ENCODE data around the gene SRBD1.

Gene SRBD1

DNA sequence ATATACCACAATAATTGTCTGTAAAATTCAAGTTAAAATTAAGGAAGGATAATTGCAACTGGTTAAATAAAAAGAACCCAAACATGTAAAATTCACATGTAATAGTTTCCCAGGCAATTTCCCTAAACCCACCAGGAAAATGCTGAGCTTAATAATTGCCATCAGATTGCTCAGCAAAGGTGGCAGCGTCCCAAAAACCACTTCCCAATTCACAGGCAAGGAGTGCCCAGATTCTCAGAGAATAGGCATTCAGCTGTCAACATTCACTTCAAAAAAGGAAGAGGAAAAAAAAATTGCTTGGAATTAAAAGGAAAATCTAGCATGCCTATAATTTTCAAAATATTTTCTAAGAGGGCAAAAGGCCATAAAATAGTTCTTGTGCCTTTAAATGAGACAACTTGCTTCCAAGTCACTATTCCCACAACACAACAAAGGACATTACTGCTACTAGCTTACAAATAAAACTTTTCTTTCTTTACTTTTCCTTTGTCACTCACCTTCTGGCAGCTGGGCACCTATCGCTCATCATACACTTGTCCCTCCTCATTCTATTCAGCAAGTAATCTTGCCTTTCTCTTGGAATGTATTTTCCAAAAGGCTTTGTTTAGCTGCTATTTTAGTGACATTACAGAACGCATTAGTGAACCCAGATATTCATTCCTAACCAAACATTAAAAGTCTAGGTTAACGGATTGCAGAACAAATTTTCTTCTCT is 15.2 kb downstream of the SRBD1 start:
- DNase-seq = no peak

DNA sequence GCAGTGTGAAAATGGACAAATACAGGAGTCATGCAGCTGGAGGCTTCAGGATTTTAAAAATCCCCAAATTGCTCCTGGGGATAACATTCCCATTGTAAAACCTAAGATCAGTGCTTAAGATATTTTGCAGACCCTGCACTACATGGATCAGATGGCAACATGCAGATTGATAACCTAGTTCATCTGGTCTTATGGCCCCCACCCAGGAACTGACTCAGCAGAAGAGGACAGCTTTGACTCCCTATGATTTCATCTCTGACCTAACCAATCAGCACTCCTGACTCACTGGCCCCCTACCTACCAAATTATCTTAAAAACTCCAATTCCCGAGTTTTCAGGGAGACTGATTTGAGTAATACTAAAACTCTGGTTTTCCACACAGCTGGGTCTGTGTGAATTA is 20.0 kb downstream of the SRBD1 start:
- DNase-seq = no peak

DNA sequence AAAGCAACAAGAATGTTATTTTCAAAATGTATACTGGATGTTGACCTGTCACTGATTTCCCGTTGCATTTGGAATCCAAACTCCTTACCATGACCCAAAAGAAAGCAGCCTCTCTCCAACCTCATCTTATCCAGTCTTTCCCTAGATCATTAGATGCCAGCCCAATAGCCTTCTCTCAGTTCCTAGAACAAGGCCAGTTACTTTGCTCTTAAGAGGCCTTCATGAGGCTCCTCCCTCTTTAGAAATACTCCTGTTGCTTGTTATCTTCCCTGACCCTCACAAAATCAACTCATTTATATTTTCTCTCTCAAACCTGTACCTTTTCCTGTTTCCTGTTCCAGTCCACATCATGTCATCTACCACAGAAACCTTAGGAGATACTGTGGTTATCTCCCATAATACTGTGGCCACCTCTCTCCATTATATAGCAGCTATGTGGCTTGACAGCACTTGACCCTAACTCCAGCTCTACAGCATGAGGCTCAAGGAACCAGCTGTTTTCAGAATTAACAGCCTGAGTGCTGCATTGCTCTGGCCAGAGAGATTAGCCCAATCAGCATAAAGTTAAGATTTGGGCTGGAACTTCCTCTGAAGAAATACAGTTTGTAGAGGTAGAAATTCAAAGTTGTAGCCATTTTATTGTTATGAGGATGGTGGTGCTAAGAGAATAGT is 22.8 kb downstream of the SRBD1 start:
- no peak for DNase-seq

DNA sequence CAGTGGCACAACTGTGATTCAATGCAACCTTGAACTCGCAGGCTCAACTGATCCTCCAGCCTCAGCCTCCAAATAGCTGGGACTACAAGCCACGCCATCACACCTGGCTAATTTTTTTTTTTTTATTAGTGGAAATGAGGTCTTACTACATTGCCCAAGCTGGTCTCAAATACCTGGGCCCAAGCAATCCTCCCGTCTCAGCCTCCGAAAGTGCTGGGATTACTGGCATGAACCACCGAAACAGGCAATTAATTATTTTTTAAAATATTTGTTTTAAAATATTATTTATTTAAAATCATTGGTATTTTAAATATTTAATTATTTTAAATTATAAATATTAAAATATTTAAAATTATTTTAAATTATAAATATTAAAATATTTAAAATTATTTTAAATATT is 24.5 kb downstream of the SRBD1 start:
- DNase-seq = no peak

DNA sequence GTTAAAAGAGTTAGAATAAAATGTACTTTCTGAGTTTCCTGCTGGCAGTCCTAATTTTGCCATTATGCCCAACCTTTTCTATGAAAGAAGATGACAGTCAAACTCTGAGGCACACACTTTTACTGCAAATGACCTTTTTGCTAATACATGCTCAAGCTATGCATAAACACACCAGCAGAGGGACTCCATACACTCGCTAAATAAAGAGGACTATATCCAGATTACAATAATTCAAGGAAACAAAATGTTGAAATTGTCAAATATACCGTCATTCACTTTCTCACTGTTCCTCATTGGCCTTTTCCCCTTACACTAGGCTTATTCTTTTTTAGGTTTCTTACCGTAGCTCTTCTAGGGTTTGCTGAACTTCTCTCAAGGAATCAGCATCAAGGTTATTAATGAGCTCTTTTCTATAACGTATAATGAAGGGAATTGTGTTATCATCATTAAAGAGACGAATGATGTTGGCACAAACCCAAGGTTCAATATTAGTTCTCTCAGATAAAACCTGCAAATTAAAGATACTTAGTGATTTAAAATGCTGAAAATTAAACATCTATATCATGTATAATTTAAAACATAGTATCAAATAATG is 25.7 kb downstream of the SRBD1 start:
- no peak for DNase-seq

DNA sequence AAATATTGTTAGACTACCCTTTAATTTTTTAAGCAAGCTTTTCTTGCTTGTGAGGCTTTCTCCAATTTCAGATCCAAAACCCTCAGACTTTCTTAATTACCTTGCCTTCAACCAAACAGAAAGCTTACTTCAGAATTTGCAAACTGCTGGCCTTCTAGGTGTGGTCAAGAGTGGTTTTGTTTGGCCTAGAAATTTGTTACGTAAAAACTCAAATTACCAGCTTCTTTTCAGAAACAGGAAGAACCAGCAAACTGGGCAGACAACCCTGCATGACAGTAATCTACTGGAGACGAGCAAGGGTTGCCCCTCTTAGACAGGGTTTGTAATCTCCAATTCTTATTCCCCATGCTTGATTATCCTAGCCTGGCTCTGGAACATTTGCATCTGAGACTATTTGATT is 27.1 kb downstream of the SRBD1 start:
- no peak for DNase-seq

DNA sequence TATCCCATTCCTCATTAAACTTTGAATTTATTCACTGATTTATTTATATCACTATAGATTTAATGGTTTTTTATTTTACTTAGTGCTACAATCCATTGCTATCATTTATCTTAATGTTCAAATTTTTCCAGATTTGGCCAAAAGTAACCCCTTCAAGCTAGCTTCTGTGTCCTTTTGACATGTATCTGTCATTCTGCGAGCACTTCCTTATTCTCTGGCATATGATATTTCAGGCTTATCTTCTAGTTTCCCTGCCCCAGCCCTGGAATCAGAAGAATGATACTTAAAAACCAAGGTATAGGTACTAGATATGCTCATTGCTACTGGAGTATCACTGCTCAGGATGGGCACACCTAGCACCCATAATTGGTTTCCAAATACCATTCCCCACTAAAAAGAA is 28.5 kb downstream of the SRBD1 start:
- DNase-seq = no peak

DNA sequence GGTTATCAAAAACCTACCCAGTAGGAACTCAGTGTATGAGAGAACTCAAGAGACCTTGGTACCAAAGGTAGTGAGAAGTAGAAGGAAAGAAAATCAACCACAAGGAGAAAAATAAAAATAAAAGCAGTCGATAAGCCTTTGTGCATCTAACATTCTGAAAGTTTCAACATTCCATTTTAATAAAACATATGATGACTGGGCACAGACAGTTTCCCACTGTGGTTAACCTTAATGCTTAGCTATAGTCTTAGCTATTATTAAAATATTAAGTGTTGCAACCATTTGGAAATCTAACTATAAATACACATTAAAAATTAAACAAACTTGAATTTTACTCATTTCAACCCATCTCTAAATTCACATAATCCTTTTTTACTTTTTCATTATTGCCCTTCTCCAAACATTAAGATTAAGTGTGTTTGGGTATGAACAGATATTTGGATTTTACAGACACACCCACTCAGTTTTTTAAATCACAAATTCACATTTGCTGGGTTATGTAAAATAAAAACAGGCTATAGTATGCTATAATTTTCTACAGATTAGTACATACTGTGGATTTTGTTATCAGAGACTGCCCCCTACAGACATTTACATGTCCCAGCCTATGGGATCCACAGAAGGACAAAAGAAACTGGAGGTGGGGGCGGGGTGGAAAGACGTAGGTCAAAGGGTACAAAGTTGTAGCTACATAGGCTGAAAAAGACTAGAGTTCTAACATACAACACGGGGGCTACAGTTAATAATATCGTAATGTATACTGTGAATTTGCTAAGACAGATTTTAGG is 32.8 kb downstream of the SRBD1 start:
- DNase-seq = peak; percentile 24

DNA sequence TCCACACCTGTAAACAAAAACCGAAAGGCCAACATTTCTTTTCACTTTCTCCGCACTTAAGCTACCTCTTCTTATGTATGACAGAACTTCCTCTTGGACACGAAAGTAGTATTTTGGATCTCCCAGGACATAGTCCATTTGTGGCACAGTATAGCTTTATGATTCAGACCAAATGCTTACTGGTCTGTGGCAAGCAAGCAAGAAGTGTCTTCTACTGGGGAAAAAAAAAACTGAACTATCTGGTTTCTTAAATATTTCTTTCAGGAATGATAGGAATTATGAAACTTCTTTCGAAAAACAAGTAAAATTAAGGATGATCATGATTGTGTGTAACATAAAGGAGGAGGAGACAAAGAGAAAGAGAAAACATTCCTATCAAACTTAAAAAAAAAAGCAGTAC is 33.6 kb downstream of the SRBD1 start:
- no peak for DNase-seq

DNA sequence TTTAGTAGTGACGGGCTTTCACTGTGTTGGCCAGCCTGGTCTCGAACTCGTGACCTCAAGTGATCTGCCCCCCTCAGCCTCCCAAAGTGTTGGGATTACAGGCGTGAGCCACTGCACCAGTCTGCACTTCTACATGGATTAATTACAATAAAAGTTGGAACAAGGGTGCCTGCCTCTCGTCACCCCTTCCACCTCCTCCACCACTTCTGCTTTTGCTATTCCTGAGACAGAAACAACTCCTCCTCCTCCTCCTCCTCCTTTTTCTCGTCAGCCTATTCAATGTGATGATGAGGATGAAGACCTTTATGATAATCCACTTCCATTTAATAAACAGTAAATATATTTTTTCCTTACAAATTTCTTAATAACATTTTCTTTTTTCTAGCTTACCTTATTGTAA is 35.2 kb downstream of the SRBD1 start:
- no peak for DNase-seq

DNA sequence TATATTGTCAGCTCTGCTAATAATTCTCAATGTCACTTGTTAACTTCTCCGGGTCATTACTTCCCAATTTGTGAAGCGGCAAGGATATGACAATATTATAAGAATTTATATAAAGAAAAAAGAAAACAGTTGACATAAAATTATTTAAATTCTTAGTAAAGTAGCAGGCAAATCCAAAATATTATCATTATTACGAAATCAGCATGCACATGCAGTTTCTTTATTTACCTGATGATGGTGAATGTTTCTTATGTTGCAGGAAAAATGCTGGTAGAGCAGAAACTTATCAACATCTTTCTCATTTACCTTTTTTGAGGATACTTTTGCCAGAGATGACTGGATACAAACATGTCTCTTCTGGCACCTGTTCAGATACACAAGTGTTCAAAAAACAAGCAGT is 38.1 kb downstream of the SRBD1 start:
- DNase-seq = no peak

DNA sequence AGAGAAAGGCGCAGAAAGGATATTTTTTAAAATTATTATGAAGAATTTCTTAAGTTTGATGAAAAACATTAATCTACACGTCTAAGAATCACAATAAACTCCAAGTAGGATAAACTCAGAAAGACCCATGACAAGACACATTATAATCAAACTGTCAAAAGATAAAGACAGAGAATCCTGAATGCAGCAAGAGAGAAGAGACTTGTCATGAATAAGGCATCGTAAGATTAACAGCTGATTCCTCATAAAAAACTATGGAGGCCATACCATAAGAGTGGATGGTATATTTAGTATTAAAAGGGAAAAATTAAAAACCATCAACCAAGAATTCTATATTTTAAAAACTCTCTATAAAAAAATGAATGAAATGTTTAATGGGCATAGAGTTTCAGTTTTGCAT is 39.1 kb downstream of the SRBD1 start:
- no peak for DNase-seq

DNA sequence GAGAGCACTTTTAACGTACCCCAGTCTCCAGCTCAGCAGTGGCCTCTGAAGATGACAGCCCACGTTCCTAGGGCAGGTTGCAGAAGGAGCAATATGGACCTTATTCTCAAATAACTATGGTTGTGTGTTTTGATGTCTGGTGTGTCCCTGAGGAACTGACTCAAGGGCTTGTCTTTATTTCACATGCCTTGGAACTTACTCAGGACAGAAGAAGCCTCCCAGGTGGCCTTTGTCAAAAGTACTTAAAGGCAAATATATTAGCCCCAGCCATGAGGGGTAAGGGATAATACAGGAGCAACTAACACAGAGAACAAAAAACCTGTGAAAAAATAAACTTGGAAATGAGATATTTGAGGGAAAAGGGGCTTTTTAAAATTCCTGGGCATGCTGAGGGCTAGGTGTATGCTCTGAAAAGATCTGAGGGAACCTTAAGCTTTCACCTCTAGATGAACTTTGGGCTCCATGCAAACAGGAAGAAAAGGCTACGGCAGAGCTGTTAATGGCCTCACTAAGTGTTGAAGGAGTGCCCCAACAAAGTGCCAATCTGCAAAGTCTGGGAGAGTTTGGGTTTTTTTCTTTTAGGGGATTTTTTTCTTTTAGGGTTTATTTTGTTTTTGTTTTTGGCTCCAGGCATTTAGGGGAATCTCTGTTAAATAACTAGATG is 40.3 kb downstream of the SRBD1 start:
- no peak for DNase-seq

DNA sequence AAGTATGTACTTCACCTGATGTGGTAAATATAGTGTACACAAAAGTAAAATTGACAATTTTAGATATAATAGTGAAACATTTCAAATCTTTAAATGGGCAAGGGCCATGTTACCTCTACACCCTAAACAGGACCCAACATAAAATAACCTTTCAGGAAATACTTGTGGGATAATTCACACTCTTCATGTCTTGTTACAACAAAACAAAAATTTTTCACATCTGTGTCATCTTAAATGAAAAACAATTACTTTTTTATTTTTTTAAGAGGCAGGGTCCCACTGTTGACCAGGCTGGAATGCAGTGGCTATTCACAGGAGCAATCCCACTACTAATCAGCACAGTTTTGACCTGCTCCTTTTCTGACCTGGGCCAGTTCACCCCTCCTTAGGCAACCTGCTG is 42.1 kb downstream of the SRBD1 start:
- no peak for DNase-seq

DNA sequence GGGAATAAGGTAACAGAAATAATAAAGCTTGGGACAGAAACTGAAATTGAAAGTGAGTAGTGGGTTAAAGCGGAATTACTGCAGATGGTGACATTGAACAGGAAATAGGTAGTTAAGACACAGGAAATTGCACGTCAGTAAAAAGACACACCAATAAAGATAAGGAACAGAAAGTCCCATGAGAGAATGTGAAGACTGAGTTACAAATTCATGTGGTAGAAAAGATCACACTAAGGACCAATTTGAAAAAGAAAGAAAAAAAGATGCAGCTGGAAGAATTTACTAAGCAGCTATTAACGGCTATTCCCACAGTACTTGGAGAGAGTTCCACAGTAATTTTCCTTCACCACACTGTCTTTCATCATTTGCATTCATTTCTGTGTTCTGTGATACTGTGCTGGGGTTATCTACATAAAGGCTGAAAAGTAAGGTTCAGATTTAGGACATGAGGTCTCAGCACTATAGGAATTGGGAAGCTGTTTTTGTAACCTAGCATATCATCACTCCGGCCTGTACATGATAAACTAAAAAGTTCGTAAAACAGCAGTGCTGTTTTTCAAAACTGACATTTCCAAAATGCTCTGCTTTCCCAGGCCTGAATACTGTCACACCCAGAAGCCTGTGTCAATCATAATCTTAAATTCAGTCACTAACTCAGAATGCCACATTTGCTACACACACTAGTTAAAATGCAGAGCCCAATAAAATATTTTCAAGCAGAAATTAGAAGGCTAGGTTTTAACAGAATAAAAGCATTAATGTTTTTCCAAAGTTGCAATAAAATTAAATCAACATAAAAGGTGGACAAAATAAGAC is 42.9 kb downstream of the SRBD1 start:
- DNase-seq = no peak

DNA sequence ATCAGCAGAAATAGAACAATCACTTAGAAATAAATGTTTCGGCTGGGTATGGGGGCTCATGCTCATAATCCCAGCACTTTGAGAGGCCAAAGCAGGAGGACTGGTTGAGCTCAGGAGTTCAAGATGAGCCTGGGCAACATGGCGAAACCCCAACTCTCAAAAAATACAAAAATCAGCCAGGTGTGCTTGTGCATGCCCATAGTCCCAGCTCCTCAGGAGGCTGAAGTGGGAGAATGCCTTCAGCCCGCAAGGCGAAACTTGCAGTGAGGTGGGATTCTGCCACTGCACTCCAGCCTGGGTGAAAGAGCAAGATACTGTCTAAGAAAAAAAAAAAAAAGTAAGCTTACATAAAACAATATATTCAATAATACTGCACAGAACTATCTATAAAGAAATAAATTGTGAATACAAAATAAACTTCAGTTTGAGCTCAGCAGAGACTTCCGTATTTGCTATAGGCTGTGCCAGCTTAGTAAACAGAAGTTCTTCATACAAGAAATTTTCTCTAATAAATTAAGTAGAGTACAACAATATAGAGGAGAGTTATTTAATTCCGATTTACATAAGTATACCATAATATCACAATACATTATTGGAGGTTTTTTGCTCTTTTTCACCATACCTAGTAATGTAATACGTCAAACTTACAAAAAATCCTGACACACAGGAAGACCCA is 43.6 kb downstream of the SRBD1 start:
- no peak for DNase-seq

DNA sequence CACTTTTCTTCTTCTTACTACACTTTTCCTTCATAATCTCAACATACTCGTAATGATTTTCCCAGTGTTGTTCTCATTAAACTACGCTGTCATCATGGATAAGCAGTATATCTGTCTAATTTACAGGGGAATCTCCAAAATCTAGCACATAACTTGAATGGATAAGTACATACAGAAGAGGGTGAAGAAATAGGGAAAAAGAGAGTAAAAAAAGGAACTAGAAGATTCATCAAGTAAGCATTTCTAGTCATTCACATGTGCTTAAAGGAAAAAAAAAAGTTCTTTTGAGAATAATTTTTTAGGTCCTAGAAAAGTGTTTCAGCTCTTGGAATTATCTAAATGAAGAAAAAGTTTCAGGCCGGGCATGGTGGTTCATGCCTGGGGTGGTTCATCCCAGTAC is 51.6 kb downstream of the SRBD1 start:
- no peak for DNase-seq

DNA sequence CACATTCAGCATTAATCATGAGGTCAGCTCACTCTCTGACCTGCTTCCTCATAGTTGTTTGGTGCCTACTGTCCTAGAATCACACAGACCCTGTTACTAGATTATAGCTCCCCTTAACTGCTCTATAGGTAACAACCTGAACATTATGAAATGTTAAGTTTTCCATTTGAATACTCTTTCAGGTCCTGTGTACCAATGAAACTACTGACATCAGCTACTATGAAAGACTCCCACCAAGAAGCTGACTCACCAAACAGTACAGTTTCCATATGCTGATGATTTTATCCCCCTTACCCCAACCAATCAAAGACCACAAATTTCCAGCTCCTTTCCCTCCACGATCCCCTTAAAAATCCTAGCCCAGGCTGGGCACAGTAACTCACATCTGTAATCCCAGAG is 56.3 kb downstream of the SRBD1 start:
- no peak for DNase-seq

DNA sequence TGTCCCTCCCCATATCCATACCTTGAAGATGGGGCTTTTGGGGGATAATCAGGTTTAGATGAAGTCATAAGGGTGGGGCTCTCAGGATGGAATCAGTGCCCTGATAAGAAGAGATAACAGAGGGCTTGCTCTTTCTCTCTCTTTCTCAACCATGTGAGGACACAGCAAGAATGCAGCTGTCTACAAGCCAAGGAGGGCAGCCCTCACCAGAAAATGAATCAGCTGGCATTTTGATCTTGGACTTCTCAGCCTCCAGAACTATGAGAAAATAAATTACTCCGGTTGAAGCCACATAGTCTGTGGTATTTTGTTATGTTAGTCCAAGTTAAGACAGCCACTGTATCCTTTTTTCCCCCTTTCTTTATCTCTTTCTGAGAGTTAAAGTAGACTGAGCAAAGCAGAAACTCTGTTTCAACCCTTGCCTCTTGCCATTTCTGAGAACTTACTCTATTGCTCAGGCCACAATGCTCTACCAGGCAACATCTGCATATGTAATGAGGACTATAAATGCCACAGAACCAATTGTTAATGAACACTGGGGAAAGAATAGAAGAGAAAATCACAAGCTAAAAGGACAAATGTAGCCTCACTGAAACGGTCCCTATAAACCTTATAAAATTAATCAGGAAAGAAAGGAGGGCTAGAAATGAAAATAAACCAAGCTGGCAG is 56.9 kb downstream of the SRBD1 start:
- DNase-seq = no peak

DNA sequence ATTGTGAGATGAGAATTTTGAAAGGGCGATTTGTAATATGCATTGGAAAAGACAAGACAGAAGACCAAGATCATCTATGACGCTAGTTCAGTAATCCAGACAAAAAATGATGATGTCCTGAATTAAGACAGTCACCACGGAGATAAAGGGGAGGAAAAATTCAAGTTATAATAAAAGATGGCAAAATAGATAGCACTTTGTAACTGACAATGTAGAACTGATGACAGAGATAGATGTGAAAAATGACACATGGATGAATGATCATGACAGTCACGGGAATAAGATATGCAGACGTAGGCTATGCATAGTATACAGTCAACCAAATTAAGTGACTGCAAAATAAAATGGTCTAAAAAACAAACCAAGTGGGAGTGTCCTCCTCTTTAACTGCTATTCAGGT is 59.2 kb downstream of the SRBD1 start:
- no peak for DNase-seq

DNA sequence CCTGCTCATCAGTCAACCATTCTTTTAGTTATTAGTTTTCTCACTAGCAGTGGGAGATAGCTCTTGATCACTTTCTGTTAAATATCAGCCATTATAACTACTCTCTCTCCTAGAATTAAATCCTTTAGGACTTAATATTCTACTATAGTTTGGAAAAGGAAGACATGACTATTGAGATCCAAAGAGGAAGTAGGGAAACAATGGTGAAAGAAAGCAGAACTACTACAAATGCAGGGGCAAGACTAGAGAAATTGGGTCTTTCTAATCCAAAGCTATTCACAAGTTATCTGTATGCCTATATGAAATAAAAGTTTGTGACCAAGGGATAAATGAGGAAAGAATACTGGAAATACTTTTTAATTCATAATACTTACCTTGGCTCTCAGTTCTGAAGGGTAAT is 65.1 kb downstream of the SRBD1 start:
- DNase-seq = no peak
